Activated T-cell treated with anti-CD3 and anti-CD28 coated beads, Interleukin-2, amount 50 U/mL, for 4 hours (primary cell): ENCODE results near the gene CEP131. TPM values are rescaled to one million over a fixed set of nuclear protein-coding genes. Genes with fewer than 3 reads are reported as not detected.

Source experiments
- ATAC-seq, 2 donors: fragments of 200-7000 bp; cut with Tn5 transposase; one replicate each; pipeline ENCODE4 v1.10.0; 2021
- DNase-seq: peaks from one replicate; pipeline ENCODE4 v3.0.0-alpha.2; 2020
- H3K27me3 Mint-ChIP-seq: one replicate; pipeline ENCODE4 v1.8.0; 2021; ENCODE audit warnings: low read depth, mixed read lengths
- H3K36me3 Mint-ChIP-seq: one replicate; pipeline ENCODE4 v1.8.0; 2022; ENCODE audit warnings: mixed read lengths; ENCODE audit not compliant: insufficient read depth
- H3K4me1 Mint-ChIP-seq: one replicate; pipeline ENCODE4 v1.8.0; 2021; ENCODE audit warnings: low read depth, mixed read lengths
- H3K4me3 Mint-ChIP-seq: one replicate; pipeline ENCODE4 v1.8.0; 2021; ENCODE audit warnings: mild to moderate bottlenecking, moderate library complexity, mixed read lengths
- H3K9me3 Mint-ChIP-seq: one replicate; pipeline ENCODE4 v1.8.0; 2021; ENCODE audit warnings: mixed read lengths
- total RNA-seq, 3 donors: library from RNA; stranded (reverse); gene quantifications; one replicate each; pipeline ENCODE4 v1.2.1, GENCODE V29; 2021

CEP131 gene
- total RNA-seq, 3 donors from 2014 or later, result 12.3 to 12.8 (median 12.7) TPM

GRCh38 chr17:81257533-81257932 is 34.8 kb upstream of the CEP131 start:
- Mint-ChIP-seq H3K4me1 (peaks cover 3% of the 10 kb centered on the region), H3K27me3 (no peaks in the 10 kb centered on the region), H3K36me3 (peaks cover 15% of the 10 kb centered on the region), H3K9me3 (no peaks in the 10 kb centered on the region), H3K4me3 (no peak overlapping the region)
- DNase-seq, result no peak
- no peak for ATAC-seq

GRCh38 chr17:81256616-81257015 is 33.9 kb upstream of the CEP131 start:
- H3K27me3 Mint-ChIP-seq, result no peaks in the 10 kb centered on the region
- peaks cover 3% of the 10 kb centered on the region for H3K4me1 Mint-ChIP-seq
- DNase-seq (no peak), ATAC-seq (no peak)
- H3K9me3 Mint-ChIP-seq, result no peaks in the 10 kb centered on the region
- peaks cover 14% of the 10 kb centered on the region for H3K36me3 Mint-ChIP-seq
- no peak overlapping the region for H3K4me3 Mint-ChIP-seq

- no peak overlapping the region for H3K4me3 Mint-ChIP-seq
- no peaks in the 10 kb centered on the region for H3K27me3 Mint-ChIP-seq
- no peaks in the 10 kb centered on the region for H3K9me3 Mint-ChIP-seq
- H3K36me3 Mint-ChIP-seq, result peaks cover 20% of the 10 kb centered on the region
- DNase-seq, result no peak
- H3K4me1 Mint-ChIP-seq, result peaks cover 3% of the 10 kb centered on the region
- no peak for ATAC-seq
Measured at GRCh38 chr17:81254955-81255717, 32.4 kb upstream of the CEP131 start.

- H3K9me3 Mint-ChIP-seq, result no peaks in the 10 kb centered on the region
- peak; percentile 58 for DNase-seq
- H3K27me3 Mint-ChIP-seq, result no peaks in the 10 kb centered on the region
- H3K36me3 Mint-ChIP-seq, result peaks cover 23% of the 10 kb centered on the region
- H3K4me1 Mint-ChIP-seq, result peaks cover 3% of the 10 kb centered on the region
- H3K4me3 Mint-ChIP-seq, result no peak overlapping the region
- ATAC-seq, result peak; percentile 77 to 81
Measured at GRCh38 chr17:81253358-81254131, 30.8 kb upstream of the CEP131 start.

GRCh38 chr17:81252987-81253329 is 30.2 kb upstream of the CEP131 start:
- Mint-ChIP-seq H3K36me3 (peaks cover 23% of the 10 kb centered on the region), H3K4me3 (no peak overlapping the region), H3K27me3 (no peaks in the 10 kb centered on the region), H3K9me3 (no peaks in the 10 kb centered on the region), H3K4me1 (peaks cover 3% of the 10 kb centered on the region)
- ATAC-seq (no peak), DNase-seq (no peak)

- no peaks in the 10 kb centered on the region for H3K27me3 Mint-ChIP-seq
- no peak for ATAC-seq
- no peaks in the 10 kb centered on the region for H3K9me3 Mint-ChIP-seq
- H3K4me1 Mint-ChIP-seq, result peaks cover 3% of the 10 kb centered on the region
- no peak overlapping the region for H3K4me3 Mint-ChIP-seq
- no peak for DNase-seq
- H3K36me3 Mint-ChIP-seq, result peaks cover 22% of the 10 kb centered on the region
Measured at GRCh38 chr17:81252326-81252986, 29.7 kb upstream of the CEP131 start.

GRCh38 chr17:81251709-81252301 is 29.0 kb upstream of the CEP131 start:
- no peaks in the 10 kb centered on the region for H3K27me3 Mint-ChIP-seq
- no peak for DNase-seq
- peaks cover 3% of the 10 kb centered on the region for H3K4me1 Mint-ChIP-seq
- ATAC-seq, result no peak
- H3K4me3 Mint-ChIP-seq, result no peak overlapping the region
- H3K36me3 Mint-ChIP-seq, result peaks cover 21% of the 10 kb centered on the region
- H3K9me3 Mint-ChIP-seq, result no peaks in the 10 kb centered on the region

GRCh38 chr17:81251094-81251708 is 28.4 kb upstream of the CEP131 start:
- no peaks in the 10 kb centered on the region for H3K27me3 Mint-ChIP-seq

GRCh38 chr17:81250286-81251093 is 27.7 kb upstream of the CEP131 start:
- Mint-ChIP-seq H3K36me3 (peaks cover 21% of the 10 kb centered on the region), H3K9me3 (no peaks in the 10 kb centered on the region), H3K4me1 (peaks cover 3% of the 10 kb centered on the region), H3K27me3 (no peaks in the 10 kb centered on the region), H3K4me3 (no peak overlapping the region)
- ATAC-seq (no peak), DNase-seq (no peak)

More at GRCh38 chr17:81251094-81251708, 28.4 kb upstream of the CEP131 start:
- DNase-seq (no peak), ATAC-seq (no peak)
- peaks cover 21% of the 10 kb centered on the region for H3K36me3 Mint-ChIP-seq
- no peak overlapping the region for H3K4me3 Mint-ChIP-seq
- peaks cover 3% of the 10 kb centered on the region for H3K4me1 Mint-ChIP-seq
- no peaks in the 10 kb centered on the region for H3K9me3 Mint-ChIP-seq

GRCh38 chr17:81249223-81250040 is 26.7 kb upstream of the CEP131 start:
- Mint-ChIP-seq H3K4me1 (peaks cover 9% of the 10 kb centered on the region), H3K36me3 (peaks cover 21% of the 10 kb centered on the region), H3K27me3 (no peaks in the 10 kb centered on the region), H3K9me3 (no peaks in the 10 kb centered on the region), H3K4me3 (no peak overlapping the region)
- no peak for DNase-seq
- no peak for ATAC-seq

GRCh38 chr17:81248649-81249048 is 25.9 kb upstream of the CEP131 start:
- Mint-ChIP-seq H3K4me3 (no peak overlapping the region), H3K36me3 (peaks cover 20% of the 10 kb centered on the region), H3K9me3 (no peaks in the 10 kb centered on the region), H3K27me3 (no peaks in the 10 kb centered on the region), H3K4me1 (peaks cover 9% of the 10 kb centered on the region)
- DNase-seq (no peak), ATAC-seq (no peak)

- no peak overlapping the region for H3K4me3 Mint-ChIP-seq
- no peaks in the 10 kb centered on the region for H3K9me3 Mint-ChIP-seq
- ATAC-seq, result no peak
- H3K4me1 Mint-ChIP-seq, result peaks cover 6% of the 10 kb centered on the region
- peaks cover 10% of the 10 kb centered on the region for H3K36me3 Mint-ChIP-seq
- DNase-seq, result no peak
- H3K27me3 Mint-ChIP-seq, result no peaks in the 10 kb centered on the region
Measured at GRCh38 chr17:81247339-81247990, 24.7 kb upstream of the CEP131 start.
